ENCODE results near the gene PRKAR2B. TPM values are rescaled to one million over a fixed set of nuclear protein-coding genes. Genes with fewer than 3 reads are reported as not detected.

Gene PRKAR2B
- total and polyA plus RNA-seq, 2 experiments from 2014 or later, result 14.8 to 31.5 TPM

- no peaks in the 10 kb centered on the region for H3K9me3 ChIP-seq (ENCODE audit: low read depth)
- H3K36me3 ChIP-seq (replicated peaks; ENCODE audit: insufficient read depth, low read depth), result no peaks in the 10 kb centered on the region
- H3K9me2 ChIP-seq (replicated peaks; ENCODE audit: insufficient read depth), result no peaks in the 10 kb centered on the region
- H4K20me1 ChIP-seq (ENCODE audit: insufficient read depth, poor library complexity, severe bottlenecking), result no peaks in the 10 kb centered on the region
- H2AFZ ChIP-seq, result no peak overlapping the region
- H3K79me2 ChIP-seq, result no peaks in the 10 kb centered on the region
- no peak overlapping the region for H3K4me2 ChIP-seq
- WGBS (ENCODE audit: low lambda C conversion rate, missing lambda C conversion rate), result 91% methylated on average over 5 of the region's 5 CpGs
- DNase-seq (ENCODE audit: low spot score), result no peak
- H3K27me3 ChIP-seq, result no peaks in the 10 kb centered on the region
- no peak overlapping the region for H3K27ac ChIP-seq
- no peak overlapping the region for H3K4me3 ChIP-seq
- TF ChIP-seq EZH2phosphoT487 (IDR thresholded peaks at IDR 0.05; ENCODE audit: low read depth, severe bottlenecking, unreplicated experiment) (no peak), EZH2 (IDR thresholded peaks at IDR 0.05; ENCODE audit: borderline replicate concordance) (no peak), CTCF (IDR thresholded peaks at IDR 0.05; ENCODE audit: poor library complexity) (no peak)
- H3K4me1 ChIP-seq (ENCODE audit: insufficient read depth), result no peaks in the 10 kb centered on the region
Observed at GRCh38 chr7:107026166-107026565, 18.3 kb upstream of the PRKAR2B start.

- H3K79me2 ChIP-seq, result no peaks in the 10 kb centered on the region
- H3K4me3 ChIP-seq, result no peak overlapping the region
- WGBS (ENCODE audit: low lambda C conversion rate, missing lambda C conversion rate), result 95% methylated on average over 2 of the region's 2 CpGs
- no peaks in the 10 kb centered on the region for H3K9me3 ChIP-seq (ENCODE audit: low read depth)
- TF ChIP-seq CTCF (IDR thresholded peaks at IDR 0.05; ENCODE audit: poor library complexity) (no peak), EZH2phosphoT487 (IDR thresholded peaks at IDR 0.05; ENCODE audit: low read depth, severe bottlenecking, unreplicated experiment) (no peak), EZH2 (IDR thresholded peaks at IDR 0.05; ENCODE audit: borderline replicate concordance) (no peak)
- H3K4me1 ChIP-seq (ENCODE audit: insufficient read depth), result no peaks in the 10 kb centered on the region
- no peak for DNase-seq (ENCODE audit: low spot score)
- H3K27me3 ChIP-seq, result no peaks in the 10 kb centered on the region
- no peaks in the 10 kb centered on the region for H3K36me3 ChIP-seq (replicated peaks; ENCODE audit: insufficient read depth, low read depth)
- H3K4me2 ChIP-seq, result no peak overlapping the region
- H3K27ac ChIP-seq, result no peak overlapping the region
- H2AFZ ChIP-seq, result no peak overlapping the region
- H4K20me1 ChIP-seq (ENCODE audit: insufficient read depth, poor library complexity, severe bottlenecking), result no peaks in the 10 kb centered on the region
- no peaks in the 10 kb centered on the region for H3K9me2 ChIP-seq (replicated peaks; ENCODE audit: insufficient read depth)
Observed at GRCh38 chr7:107027208-107027607, 17.3 kb upstream of the PRKAR2B start.

- Histone ChIP-seq H3K9me3 (ENCODE audit: low read depth) (no peaks in the 10 kb centered on the region), H3K27me3 (no peaks in the 10 kb centered on the region), H4K20me1 (ENCODE audit: insufficient read depth, poor library complexity, severe bottlenecking) (no peaks in the 10 kb centered on the region), H3K36me3 (replicated peaks; ENCODE audit: insufficient read depth, low read depth) (no peaks in the 10 kb centered on the region), H3K4me2 (no peak overlapping the region), H3K27ac (no peak overlapping the region), H3K4me1 (ENCODE audit: insufficient read depth) (no peaks in the 10 kb centered on the region), H3K9me2 (replicated peaks; ENCODE audit: insufficient read depth) (no peaks in the 10 kb centered on the region), H2AFZ (no peak overlapping the region), H3K79me2 (no peaks in the 10 kb centered on the region), H3K4me3 (no peak overlapping the region)
- TF ChIP-seq EZH2phosphoT487 (IDR thresholded peaks at IDR 0.05; ENCODE audit: low read depth, severe bottlenecking, unreplicated experiment) (no peak), CTCF (IDR thresholded peaks at IDR 0.05; ENCODE audit: poor library complexity) (no peak), EZH2 (IDR thresholded peaks at IDR 0.05; ENCODE audit: borderline replicate concordance) (no peak)
- 53% methylated on average over 5 of the region's 5 CpGs for WGBS (ENCODE audit: low lambda C conversion rate, missing lambda C conversion rate)
- no peak for DNase-seq (ENCODE audit: low spot score)
Observed at GRCh38 chr7:107029061-107029763, 15.3 kb upstream of the PRKAR2B start.

All from hepatocyte (in vitro differentiated cells).